Measurements from ENCODE around the gene AGPAT3.

DNA sequence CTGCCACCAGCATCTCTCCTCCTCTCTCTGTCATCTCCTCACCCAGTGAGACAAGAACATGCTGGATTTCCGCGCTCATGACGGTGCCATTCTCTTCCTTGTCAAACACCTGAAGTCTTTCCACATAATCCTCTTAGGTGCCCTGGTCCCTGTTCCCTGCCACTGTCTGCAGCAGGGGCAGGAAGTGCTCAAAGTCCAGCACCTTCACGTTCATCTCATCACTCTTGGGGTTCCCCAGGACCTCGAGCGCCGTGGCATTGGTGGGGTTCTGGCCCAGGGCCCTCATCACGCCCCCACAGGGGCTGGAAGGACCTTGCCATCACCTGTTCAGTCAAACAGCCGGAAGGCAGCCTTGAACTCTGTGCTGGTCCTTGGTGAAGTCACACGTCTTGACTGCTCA is 9.1 kb upstream of the AGPAT3 start:
- TF ChIP-seq, protein P1, sequence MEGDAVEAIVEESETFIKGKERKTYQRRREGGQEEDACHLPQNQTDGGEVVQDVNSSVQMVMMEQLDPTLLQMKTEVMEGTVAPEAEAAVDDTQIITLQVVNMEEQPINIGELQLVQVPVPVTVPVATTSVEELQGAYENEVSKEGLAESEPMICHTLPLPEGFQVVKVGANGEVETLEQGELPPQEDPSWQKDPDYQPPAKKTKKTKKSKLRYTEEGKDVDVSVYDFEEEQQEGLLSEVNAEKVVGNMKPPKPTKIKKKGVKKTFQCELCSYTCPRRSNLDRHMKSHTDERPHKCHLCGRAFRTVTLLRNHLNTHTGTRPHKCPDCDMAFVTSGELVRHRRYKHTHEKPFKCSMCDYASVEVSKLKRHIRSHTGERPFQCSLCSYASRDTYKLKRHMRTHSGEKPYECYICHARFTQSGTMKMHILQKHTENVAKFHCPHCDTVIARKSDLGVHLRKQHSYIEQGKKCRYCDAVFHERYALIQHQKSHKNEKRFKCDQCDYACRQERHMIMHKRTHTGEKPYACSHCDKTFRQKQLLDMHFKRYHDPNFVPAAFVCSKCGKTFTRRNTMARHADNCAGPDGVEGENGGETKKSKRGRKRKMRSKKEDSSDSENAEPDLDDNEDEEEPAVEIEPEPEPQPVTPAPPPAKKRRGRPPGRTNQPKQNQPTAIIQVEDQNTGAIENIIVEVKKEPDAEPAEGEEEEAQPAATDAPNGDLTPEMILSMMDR (IDR thresholded peaks at IDR 0.05) = no peak
- no peak for TF ChIP-seq POLR2A (IDR thresholded peaks at IDR 0.05)
- no peak for TF ChIP-seq EP300 (IDR thresholded peaks at IDR 0.05)
